SK-N-SH (cell line): ENCODE measurements around the gene IP6K1.

ENCODE experiments used
- FOXJ3 ChIP-seq: sonication (generic); formaldehyde crosslinking; IDR thresholded peaks from 2 replicates; pipeline ENCODE4 v1.5.1; 2020; ENCODE audit warnings: mild to moderate bottlenecking, missing genetic modification reagents
- RAD21 ChIP-seq: IDR thresholded peaks from 2 replicates; pipeline ENCODE4 v1.6.1; 2012; ENCODE audit warnings: mild to moderate bottlenecking, low read length

DNA sequence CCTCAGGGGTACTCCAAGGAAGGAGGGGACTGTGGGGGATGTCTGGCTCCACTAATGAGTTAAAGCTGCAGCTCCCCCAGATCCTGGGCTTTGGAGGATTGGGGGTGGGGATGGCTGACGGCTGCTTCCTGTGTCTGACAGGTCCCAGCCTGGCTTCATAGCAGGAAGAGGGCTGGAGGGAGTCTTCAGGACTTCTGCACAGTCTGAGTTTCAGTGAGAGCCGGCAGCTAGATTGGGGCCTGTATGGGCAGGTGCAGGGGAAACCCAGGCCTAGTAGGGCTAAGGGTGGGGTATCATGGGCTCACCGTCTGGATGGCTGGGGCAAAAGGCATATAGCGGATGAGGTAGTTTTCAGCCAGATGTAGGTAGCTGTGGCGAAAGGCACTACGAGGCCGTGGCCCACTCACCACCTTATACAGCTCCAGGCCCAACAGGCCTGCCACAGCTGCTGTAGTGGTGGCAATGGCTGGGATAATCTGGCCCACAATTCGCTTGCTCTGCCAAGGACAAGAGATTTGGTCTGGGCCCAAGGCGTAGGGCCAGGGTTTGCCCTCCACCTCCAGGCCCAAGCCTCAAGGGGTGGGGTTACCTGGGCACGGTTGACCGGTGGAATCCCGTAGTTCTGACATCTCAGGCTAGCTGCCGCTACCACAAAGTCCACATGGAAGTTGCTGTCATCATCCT is 21.2 kb upstream of the IP6K1 start:
- no peak for TF ChIP-seq RAD21
- no peak for TF ChIP-seq FOXJ3 (CRISPR knock-in tag)
